Right kidney (tissue), 1 donor: ENCODE measurements around the gene TMEM218.
"Not testable (repeated sequence)": the region's sequence is repeated elsewhere in the genome, so short reads cannot be mapped to it uniquely, and the experiment has no call there.

ENCODE experiments used
- DNase-seq: peaks from one replicate; pipeline ENCODE4 v3.0.0-alpha.2; 2016

TMEM218 gene

DNA sequence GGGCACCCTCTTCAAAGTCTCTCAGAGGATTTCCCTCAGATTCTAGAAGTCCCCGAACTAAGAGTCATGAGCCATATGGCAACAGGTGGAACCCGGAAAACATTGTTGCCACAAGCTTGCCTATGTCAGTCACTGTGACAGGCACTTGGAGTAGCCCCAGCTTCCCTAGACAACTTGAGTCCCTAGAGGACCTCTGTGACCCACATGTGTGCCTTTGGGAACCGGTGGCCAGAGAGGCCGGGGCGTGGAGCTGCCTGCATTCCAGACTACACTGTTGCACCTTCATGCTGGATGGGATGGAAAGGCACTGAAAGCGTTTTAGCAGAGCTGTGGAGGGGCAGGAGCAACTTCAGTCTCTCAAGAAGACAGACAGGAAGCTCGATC is 36.2 kb downstream of the TMEM218 start:
- DNase-seq, result no peak

- DNase-seq, result no peak
Observed at GRCh38 chr11:125074511-125075241, 36.8 kb downstream of the TMEM218 start.

DNA sequence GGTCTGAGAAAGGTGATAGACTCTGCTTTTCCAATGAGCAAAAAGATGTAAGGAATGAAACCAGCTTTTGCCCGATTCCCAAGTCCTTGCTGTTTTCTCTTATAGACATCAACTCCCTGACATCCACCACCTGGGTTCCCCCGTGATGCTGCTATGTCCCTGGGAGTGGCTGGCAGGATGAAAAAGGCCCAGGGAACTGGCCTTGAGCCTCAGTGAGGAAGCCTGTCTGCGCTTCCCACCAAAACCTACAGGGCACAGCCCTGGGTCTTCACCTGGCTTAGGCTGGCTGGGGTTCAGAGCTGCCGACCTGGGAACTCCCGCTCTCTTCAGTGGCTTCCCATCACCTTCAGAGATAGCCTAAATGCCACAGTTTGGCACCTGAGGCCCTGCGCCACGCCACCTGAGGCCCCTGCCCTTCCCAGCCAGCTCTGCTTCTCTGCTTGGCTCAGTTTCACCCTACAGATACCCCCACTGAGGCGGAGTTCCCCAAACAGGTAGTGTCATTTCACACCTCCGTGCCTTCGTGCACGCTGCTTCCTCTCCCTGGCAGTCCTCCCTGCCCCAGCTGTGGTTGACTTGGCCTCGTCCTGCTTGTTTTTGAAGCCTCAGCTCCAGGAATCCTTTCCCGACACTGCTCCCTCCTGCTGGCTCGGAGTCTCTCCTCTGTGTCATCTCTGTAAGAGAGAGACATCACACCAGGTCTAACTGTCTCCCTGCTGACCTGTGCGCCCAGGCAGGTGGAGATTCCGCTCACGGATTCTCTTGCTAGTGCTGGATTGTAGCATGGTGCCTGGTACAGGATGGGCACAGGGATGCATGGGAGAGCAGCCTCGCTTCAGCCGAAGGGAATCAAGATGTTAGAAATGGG is 37.6 kb downstream of the TMEM218 start:
- no peak for DNase-seq

- no peak for DNase-seq
Observed at GRCh38 chr11:125072961-125073590, 38.4 kb downstream of the TMEM218 start.

GRCh38 chr11:125072218-125072960 is 39.0 kb downstream of the TMEM218 start:
- no peak for DNase-seq

DNA sequence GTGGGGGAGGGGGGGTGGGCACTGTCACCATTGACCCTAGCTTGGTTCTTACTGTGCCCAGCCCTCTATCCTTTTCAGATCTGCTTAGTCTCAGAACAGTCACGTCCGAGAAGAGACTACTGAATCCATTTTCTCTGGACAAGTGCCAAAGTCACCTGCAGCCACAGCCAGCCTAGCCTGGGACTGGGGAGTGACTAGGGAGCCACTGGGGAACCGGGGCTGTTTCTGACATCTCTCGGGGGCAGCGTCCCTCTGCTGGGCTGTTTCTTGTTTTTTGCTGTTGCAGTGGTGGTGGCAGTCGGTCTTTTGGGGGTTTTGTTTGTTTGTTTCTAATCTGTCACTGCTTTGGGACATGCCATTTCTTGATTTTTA is 39.6 kb downstream of the TMEM218 start:
- no peak for DNase-seq

GRCh38 chr11:125071435-125071834 is 40.0 kb downstream of the TMEM218 start:
- DNase-seq, result no peak

DNA sequence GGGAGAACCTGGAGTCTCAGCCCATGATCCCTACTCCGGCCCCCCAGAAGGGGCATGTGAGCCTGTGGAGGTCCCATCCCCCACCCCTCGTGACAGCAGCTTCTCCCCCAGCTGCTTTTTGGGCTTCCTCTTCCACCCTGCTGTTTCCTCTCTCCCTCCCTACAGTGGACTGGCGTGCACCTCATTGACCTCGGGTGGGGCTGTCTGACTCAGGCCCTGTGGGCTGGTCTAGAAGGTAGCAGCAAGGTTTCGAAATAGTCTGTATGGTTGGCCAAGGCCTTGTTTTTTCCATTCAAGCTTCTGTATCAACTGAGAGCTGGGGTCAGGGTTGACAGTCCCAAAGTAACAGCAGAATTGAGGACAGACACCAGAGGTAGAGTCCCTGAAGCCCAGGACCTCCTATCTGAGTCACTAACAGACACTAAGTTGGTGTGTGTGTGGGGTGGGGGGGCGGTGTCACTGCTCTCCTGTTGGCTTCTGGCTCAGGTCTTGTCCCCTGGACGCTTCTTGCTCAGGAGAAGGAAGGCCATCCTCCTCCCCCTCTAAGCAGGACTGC is 40.6 kb downstream of the TMEM218 start:
- DNase-seq, result no peak

- DNase-seq, result no peak
Observed at GRCh38 chr11:125069796-125070195, 41.6 kb downstream of the TMEM218 start.

- no peak for DNase-seq
Observed at GRCh38 chr11:125069008-125069407, 42.4 kb downstream of the TMEM218 start.

GRCh38 chr11:125068368-125068767 is 43.1 kb downstream of the TMEM218 start:
- no peak for DNase-seq

- no peak for DNase-seq
Observed at GRCh38 chr11:125064070-125064469, 47.4 kb downstream of the TMEM218 start.

DNA sequence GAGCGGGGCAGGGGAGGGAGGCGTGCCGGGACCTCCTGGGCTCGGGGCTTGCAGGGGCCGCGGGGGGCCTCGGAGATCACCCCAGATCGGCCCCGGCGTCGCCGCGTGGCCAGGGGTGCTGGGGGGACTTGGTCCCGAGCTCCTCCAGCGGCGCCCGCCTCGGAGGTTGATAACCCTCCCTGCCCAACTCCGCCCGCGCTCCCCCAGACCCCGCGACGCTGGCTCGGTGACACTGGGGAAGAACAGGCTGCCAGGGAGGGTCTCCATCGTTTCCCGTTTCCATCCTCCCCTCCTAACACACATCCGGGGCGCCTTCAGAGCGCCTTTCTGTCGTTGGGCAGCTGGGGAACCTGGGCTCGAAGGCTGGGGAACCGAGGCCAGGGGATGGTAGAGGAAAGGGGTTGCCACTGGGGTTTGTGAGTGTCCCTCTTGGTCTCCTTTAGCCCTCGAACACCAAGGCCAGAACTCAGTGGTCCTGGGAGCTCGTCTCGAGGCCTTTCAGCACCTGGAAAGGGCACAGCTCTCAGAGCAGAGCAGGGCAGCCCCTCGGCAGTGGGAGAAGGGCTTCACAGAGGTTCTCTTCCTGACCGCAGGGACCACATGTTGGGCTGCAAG is 47.9 kb downstream of the TMEM218 start:
- peak; percentile 37 for DNase-seq

GRCh38 chr11:125062931-125063428 is 48.4 kb downstream of the TMEM218 start, which contains the start of gene SLC37A2:
TSS of gene SLC37A2 (plus strand) at chr11:125063305. CDS start at chr11:125063368, 63 bp downstream.
- DNase-seq, result peak; percentile 77

- DNase-seq, result no peak
Observed at GRCh38 chr11:125062218-125062930, 49.1 kb downstream of the TMEM218 start.

DNA sequence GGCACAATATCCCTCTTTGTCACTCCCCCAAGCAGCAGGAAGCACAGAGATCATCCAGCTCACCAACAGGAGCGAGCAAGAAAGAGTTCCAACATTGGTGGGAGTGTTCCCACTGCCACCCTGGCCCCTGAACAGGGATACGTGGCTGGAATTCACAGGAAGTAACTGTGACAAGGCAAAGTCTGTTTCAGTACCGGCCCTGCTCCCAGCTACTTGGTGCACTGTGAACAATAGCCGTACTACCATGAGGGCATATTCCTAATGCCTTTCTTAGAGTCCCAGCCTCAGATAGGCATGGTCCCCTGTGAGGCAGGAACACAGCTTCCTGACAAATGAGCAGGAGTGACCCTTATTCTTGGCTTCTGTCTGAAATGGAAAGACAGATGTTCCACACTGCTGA is 50.1 kb downstream of the TMEM218 start:
- DNase-seq, result no peak

DNA sequence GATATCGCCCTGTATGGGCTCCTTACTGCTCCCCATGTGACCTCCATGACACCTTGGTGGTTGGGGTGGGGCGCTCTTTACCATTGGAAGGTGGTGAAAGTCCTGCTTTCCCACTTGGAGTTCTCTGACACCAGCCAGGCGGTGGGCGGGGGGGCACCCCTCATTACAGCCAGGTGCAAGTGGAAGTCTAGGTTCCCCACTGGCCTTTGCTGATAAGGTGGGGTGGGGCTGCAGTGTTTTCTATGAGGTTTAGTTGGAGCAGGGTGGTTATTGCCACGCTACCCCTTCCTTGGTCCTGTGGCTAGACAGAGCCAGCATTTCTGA is 53.8 kb downstream of the TMEM218 start:
- DNase-seq, result no peak

DNA sequence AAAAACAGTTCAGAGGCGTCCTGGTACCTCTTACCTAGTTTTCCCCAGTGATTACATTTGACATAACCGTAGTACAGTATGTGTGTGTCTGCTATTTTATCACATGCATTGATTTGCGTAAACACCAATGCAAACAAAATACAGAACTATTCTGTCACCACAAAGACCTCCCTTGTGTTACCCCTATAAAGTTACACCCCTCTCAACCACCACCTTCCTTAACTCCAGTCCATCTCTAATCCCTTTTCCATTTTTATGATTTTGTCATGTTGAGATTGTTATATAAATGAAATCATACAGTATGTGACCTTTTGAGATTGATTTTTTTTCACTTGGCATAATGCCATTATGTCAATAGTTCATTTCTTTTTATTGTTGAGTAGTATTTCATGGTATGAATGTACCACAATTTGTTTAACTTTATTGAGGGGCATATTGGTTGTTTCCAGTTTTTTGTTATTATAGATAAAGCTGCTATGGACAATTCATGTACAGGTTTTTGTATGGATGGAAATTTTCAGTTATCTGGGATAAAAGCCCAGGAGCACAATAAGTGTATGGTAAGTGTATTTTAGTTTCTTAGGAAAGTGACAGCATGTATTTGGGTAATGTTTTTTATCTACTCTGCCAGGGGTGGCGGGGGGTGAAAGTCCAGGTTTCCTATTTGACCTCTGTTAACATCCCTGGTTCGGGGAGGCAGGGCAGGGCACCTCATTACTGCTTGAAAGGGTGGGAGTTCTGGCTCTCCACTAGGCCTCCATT is 54.3 kb downstream of the TMEM218 start:
- no peak for DNase-seq

- DNase-seq, result not testable (repeated sequence)
Observed at GRCh38 chr11:125056111-125056510, 55.3 kb downstream of the TMEM218 start.

DNA sequence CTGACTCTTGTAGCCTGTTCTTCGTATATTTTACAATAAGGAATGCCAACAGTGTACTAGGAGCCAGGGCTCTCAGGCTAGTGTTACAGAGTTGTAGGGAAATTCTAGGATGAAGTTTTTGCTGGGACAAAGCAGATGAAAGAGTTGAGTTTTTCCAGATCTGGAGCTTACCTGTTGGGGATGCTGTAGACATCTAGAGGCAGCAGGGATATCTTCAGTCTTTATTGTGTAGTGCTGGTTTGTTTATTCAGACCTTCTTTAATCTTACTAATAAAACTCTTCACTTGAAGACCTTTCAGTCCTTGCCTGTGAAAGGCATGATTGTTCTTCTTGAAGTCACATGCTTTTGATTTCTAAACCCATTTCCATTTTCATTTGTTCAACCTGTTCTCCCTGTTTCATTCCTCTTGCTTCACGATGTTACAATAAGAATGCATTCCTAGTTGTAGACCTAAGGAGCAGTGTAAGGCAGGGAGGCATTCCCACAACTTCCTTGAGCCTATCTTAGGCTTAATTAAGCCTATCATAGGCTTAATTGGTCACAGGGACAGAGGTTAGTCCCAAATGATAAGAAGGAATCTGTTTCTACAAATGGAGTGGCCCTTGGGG is 56.2 kb downstream of the TMEM218 start:
- DNase-seq, result no peak
